HepG2 (cell line): ENCODE data around the gene NFE2L1. TPM values are rescaled to one million over a fixed set of nuclear protein-coding genes. Genes with fewer than 3 reads are reported as not detected.

Experiments used
- ARNT ChIP-seq: fragments of 450-650 bp; IDR thresholded peaks from 2 replicates; pipeline ENCODE4 v1.6.1; 2017
- ARNT2 ChIP-seq: sonication (generic); formaldehyde crosslinking; IDR thresholded peaks from 2 replicates; pipeline ENCODE4 v1.8.0; 2022; ENCODE audit warnings: mild to moderate bottlenecking, low read depth, missing genetic modification reagents, moderate library complexity
- GFI1 ChIP-seq: sonication (generic); formaldehyde crosslinking; IDR thresholded peaks from 2 replicates; pipeline ENCODE4 v1.5.0; 2020; ENCODE audit warnings: missing genetic modification reagents, mild to moderate bottlenecking, borderline replicate concordance
- KDM1A ChIP-seq: IDR thresholded peaks from 2 replicates; pipeline ENCODE4 v1.6.1; 2016; ENCODE audit warnings: missing compliant biosample characterization
- MTA1 ChIP-seq: sonication (generic); formaldehyde crosslinking; IDR thresholded peaks from 2 replicates; pipeline ENCODE4 v1.4.0; 2020; ENCODE audit warnings: missing genetic modification reagents, mild to moderate bottlenecking, borderline replicate concordance
- SETDB1 ChIP-seq: sonication (generic); formaldehyde crosslinking; IDR thresholded peaks from 2 replicates; pipeline ENCODE4 v1.5.1; 2020; ENCODE audit warnings: missing genetic modification reagents, mild to moderate bottlenecking, borderline replicate concordance
- TMF1 ChIP-seq: sonication (generic); formaldehyde crosslinking; IDR thresholded peaks from 2 replicates; pipeline ENCODE4 v1.8.1; 2022; ENCODE audit warnings: low read depth, missing genetic modification reagents
- ZFP36 ChIP-seq: fragments of 150-350 bp; IDR thresholded peaks from 2 replicates; pipeline ENCODE4 v1.6.1; 2018; ENCODE audit warnings: borderline replicate concordance, low read length, low read depth; ENCODE audit not compliant: partially characterized antibody
- ZMAT3 ChIP-seq: sonication (generic); formaldehyde crosslinking; conservative IDR thresholded peaks from 2 replicates; pipeline ENCODE4 v1.7.0; 2021; ENCODE audit warnings: missing genetic modification reagents
- ZNF232 ChIP-seq: sonication (generic); formaldehyde crosslinking; IDR thresholded peaks from 2 replicates; pipeline ENCODE4 v1.4.0; 2020; ENCODE audit warnings: missing genetic modification reagents, borderline replicate concordance
- ZNF350 ChIP-seq: sonication (generic); formaldehyde crosslinking; IDR thresholded peaks from 2 replicates; pipeline ENCODE4 v1.4.0; 2020; ENCODE audit warnings: mild to moderate bottlenecking, low read depth, missing genetic modification reagents, borderline replicate concordance
- ZNF816 ChIP-seq: sonication (generic); formaldehyde crosslinking; IDR thresholded peaks from 2 replicates; pipeline ENCODE4 v1.8.0; 2022; ENCODE audit warnings: missing genetic modification reagents, mild to moderate bottlenecking, borderline replicate concordance
- polyA plus RNA-seq, 8 experiments: library from polyadenylated mRNA; depleted of rRNA in 3 of 8; stranded (reverse) in 7 of 8; unstranded in 1 of 8; fragments of >200 nt; fragmentation: Illumina TruSeq in 4 of 8; extraction: Trizol in 4 of 8; gene quantifications; 2 replicates each; pipeline versions ENCODE4 v1.2.1 to v1.2.3, GENCODE V29; 2011 to 2016; ENCODE audit warnings: low read depth in 4 of 8, missing spikeins in 1 of 8, mixed read lengths in 1 of 8; ENCODE audit not compliant: insufficient read depth in 1 of 8
- total RNA-seq, 5 experiments: library from RNA; depleted of rRNA; stranded (reverse); fragments of >200 nt; fragmentation: Illumina TruSeq; extraction: Trizol; gene quantifications; 2 replicates each; pipeline ENCODE4 v1.2.3, GENCODE V29; 2016; ENCODE audit warnings: low read depth in 1 of 5
- TF ChIP-seq, protein P1 (sequence below): sonication (generic); formaldehyde crosslinking; IDR thresholded peaks from 2 replicates; pipeline ENCODE4 v1.5.0; 2020; ENCODE audit warnings: mild to moderate bottlenecking, missing genetic modification reagents
- TF ChIP-seq, protein P2 (sequence below): IDR thresholded peaks from 2 replicates; pipeline ENCODE4 v1.6.1; 2012; ENCODE audit warnings: inconsistent platforms
- TF ChIP-seq, protein P3 (sequence below): sonication (generic); formaldehyde crosslinking; IDR thresholded peaks from 2 replicates; pipeline ENCODE4 v1.5.0; 2020; ENCODE audit warnings: missing genetic modification reagents
- TF ChIP-seq, protein P4 (sequence below): IDR thresholded peaks from 2 replicates; pipeline ENCODE4 v1.6.1; 2012; ENCODE audit warnings: low read depth, low read length, improper control_type of control experiment
- TF ChIP-seq, protein P5 (sequence below): sonication (generic); formaldehyde crosslinking; conservative IDR thresholded peaks from 2 replicates; pipeline ENCODE4 v1.8.0; 2022; ENCODE audit warnings: missing genetic modification reagents
- TF ChIP-seq, protein P6 (sequence below): sonication (generic); formaldehyde crosslinking; conservative IDR thresholded peaks from 2 replicates; pipeline ENCODE4 v1.4.0; 2020; ENCODE audit warnings: missing genetic modification reagents
- TF ChIP-seq, protein P7 (sequence below): sonication (generic); formaldehyde crosslinking; IDR thresholded peaks from 2 replicates; pipeline ENCODE4 v1.4.0; 2020; ENCODE audit warnings: mild to moderate bottlenecking, missing genetic modification reagents, borderline replicate concordance

The NFE2L1 gene
- total and polyA plus RNA-seq, 2 of the 13 experiments (the other 11 are each of a cell fraction or from before 2014, with no cell fraction given), result 67.0 to 234 TPM

DNA sequence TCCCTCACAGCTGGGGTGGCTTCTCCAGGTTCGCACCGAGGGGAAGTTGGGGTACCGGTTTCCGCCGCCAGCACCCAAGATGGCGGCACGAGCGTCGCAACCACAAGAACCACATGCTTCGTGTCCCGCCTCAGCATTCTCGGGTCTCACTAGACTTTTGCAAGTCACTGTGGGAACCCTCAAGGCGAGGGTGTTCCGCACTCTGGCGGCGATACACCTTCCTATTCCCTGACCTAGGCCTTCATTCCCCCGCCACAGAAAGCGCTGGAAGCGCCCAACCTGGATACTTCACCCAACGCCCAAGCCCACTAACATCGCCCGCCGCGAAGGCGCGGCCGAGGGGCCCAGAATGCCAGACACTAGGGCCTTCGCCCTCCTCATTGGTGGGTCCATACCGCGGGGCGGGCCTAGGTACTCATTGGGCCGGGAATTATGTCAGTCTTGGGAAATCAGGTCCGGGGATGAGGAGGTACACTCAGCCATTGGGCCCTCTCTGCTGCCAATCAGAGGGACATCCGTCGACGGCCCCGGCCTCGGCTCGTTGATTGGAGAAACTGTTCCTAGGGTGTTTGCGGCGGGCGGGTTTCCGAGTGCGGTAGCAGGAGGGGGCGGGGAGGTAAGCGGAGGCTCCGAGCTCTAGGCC, at the start of gene NFE2L1 (continued):
- TF ChIP-seq, protein P1, sequence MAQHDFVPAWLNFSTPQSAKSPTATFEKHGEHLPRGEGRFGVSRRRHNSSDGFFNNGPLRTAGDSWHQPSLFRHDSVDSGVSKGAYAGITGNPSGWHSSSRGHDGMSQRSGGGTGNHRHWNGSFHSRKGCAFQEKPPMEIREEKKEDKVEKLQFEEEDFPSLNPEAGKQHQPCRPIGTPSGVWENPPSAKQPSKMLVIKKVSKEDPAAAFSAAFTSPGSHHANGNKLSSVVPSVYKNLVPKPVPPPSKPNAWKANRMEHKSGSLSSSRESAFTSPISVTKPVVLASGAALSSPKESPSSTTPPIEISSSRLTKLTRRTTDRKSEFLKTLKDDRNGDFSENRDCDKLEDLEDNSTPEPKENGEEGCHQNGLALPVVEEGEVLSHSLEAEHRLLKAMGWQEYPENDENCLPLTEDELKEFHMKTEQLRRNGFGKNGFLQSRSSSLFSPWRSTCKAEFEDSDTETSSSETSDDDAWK, result no peak
- TF ChIP-seq, protein P2, sequence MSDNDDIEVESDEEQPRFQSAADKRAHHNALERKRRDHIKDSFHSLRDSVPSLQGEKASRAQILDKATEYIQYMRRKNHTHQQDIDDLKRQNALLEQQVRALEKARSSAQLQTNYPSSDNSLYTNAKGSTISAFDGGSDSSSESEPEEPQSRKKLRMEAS, result peak; percentile 90
- peak; percentile 95 for TF ChIP-seq ZNF232 (CRISPR knock-in tag)
- TF ChIP-seq ARNT, result no peak
- TF ChIP-seq KDM1A (CRISPR knock-in tag), result no peak
- TF ChIP-seq ARNT2, result peak; percentile 46; the same call in 1 of the 2 replicates
- peak; percentile 67; the same call in 1 of the 2 replicates for TF ChIP-seq ZMAT3 (CRISPR knock-in tag)
- no peak for TF ChIP-seq GFI1 (CRISPR knock-in tag)
- no peak for TF ChIP-seq SETDB1 (CRISPR knock-in tag)
- TF ChIP-seq ZNF816 (CRISPR knock-in tag), result no peak; the same call in 1 of the 2 replicates
- TF ChIP-seq TMF1 (CRISPR knock-in tag), result 0 out of 2 replicates have a peak, but pooled peaks have one; percentile 84
- TF ChIP-seq, protein P3, sequence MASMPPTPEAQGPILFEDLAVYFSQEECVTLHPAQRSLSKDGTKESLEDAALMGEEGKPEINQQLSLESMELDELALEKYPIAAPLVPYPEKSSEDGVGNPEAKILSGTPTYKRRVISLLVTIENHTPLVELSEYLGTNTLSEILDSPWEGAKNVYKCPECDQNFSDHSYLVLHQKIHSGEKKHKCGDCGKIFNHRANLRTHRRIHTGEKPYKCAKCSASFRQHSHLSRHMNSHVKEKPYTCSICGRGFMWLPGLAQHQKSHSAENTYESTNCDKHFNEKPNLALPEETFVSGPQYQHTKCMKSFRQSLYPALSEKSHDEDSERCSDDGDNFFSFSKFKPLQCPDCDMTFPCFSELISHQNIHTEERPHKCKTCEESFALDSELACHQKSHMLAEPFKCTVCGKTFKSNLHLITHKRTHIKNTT (CRISPR knock-in tag), result no peak
- TF ChIP-seq, protein P4, sequence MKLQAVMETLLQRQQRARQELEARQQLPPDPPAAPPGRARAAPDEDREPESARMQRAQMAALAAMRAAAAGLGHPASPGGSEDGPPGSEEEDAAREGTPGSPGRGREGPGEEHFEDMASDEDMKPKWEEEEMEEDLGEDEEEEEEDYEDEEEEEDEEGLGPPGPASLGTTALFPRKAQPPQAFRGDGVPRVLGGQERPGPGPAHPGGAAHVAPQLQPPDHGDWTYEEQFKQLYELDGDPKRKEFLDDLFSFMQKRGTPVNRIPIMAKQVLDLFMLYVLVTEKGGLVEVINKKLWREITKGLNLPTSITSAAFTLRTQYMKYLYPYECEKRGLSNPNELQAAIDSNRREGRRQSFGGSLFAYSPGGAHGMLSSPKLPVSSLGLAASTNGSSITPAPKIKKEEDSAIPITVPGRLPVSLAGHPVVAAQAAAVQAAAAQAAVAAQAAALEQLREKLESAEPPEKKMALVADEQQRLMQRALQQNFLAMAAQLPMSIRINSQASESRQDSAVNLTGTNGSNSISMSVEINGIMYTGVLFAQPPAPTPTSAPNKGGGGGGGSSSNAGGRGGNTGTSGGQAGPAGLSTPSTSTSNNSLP, result no peak; the same call in 1 of the 2 replicates
- no peak; the same call in 1 of the 2 replicates for TF ChIP-seq MTA1 (CRISPR knock-in tag)
- TF ChIP-seq, protein P5, sequence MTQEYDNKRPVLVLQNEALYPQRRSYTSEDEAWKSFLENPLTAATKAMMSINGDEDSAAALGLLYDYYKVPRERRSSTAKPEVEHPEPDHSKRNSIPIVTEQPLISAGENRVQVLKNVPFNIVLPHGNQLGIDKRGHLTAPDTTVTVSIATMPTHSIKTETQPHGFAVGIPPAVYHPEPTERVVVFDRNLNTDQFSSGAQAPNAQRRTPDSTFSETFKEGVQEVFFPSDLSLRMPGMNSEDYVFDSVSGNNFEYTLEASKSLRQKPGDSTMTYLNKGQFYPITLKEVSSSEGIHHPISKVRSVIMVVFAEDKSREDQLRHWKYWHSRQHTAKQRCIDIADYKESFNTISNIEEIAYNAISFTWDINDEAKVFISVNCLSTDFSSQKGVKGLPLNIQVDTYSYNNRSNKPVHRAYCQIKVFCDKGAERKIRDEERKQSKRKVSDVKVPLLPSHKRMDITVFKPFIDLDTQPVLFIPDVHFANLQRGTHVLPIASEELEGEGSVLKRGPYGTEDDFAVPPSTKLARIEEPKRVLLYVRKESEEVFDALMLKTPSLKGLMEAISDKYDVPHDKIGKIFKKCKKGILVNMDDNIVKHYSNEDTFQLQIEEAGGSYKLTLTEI (CRISPR knock-in tag), result no peak
- TF ChIP-seq, protein P6, sequence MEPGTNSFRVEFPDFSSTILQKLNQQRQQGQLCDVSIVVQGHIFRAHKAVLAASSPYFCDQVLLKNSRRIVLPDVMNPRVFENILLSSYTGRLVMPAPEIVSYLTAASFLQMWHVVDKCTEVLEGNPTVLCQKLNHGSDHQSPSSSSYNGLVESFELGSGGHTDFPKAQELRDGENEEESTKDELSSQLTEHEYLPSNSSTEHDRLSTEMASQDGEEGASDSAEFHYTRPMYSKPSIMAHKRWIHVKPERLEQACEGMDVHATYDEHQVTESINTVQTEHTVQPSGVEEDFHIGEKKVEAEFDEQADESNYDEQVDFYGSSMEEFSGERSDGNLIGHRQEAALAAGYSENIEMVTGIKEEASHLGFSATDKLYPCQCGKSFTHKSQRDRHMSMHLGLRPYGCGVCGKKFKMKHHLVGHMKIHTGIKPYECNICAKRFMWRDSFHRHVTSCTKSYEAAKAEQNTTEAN (CRISPR knock-in tag), result peak; percentile 61
- no peak for TF ChIP-seq ZFP36
- TF ChIP-seq, protein P7, sequence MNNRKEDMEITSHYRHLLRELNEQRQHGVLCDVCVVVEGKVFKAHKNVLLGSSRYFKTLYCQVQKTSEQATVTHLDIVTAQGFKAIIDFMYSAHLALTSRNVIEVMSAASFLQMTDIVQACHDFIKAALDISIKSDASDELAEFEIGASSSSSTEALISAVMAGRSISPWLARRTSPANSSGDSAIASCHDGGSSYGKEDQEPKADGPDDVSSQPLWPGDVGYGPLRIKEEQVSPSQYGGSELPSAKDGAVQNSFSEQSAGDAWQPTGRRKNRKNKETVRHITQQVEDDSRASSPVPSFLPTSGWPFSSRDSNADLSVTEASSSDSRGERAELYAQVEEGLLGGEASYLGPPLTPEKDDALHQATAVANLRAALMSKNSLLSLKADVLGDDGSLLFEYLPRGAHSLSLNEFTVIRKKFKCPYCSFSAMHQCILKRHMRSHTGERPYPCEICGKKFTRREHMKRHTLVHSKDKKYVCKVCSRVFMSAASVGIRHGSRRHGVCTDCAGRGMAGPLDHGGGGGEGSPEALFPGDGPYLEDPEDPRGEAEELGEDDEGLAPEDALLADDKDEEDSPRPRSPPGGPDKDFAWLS (CRISPR knock-in tag), result peak; percentile 68; the same call in 1 of the 2 replicates
- peak; percentile 77; the same call in 1 of the 2 replicates for TF ChIP-seq ZNF350 (CRISPR knock-in tag)
